GM12875 (cell line): ENCODE results near the gene PTP4A2.

Experiments used
- H3K4me3 ChIP-seq: one replicate; pipeline ENCODE4 v1.5.1; 2011; ENCODE audit warnings: low read depth, low read length, control low read depth
- CTCF ChIP-seq: IDR thresholded peaks from 2 replicates; pipeline ENCODE4 v1.5.1; 2011; ENCODE audit warnings: low read depth, mild to moderate bottlenecking, control low read depth, inconsistent platforms, low read length, moderate library complexity, borderline replicate concordance; ENCODE audit not compliant: insufficient read depth

PTP4A2 gene

DNA sequence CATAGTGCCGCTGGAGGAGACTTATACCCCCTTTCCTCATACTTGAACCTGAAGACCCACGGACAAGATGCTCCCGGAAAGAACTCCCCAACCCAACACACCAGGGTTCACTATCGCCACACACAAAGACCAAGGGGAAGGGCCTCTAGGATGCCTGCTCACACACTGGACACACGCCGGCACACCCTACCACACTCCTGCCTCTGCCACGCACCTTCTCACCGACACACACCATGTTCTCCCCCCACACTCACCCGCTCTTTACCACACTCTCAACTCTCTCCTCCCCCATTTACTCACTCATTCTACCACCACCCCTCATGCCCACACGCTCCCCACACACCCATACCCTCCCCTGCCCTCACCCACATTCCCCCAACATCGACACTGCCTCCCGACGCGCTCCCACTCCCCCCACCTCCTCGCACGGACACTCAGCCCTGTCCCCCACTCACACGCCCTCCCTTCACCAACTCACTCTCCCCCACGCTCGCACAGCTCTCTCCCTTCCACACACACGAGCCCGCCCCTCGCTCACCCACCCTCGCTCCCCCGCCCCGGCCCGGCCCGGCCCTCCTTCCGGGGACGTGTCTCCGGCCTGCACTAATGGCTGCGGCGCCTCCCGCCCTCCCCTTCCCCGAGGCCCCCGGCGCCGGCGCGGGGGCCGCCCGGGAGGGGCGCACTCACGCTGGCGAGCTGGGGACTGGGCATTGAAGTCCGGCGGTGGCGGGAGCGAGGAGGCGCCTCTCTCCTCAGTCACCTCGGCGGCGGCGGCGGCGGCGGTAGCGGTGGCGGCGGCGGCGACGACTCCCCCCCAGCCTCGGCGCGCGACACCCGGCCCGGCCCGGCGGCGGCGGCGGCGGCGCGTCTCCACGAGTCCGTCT, 626 bp downstream of the PTP4A2 start:
- no peak for TF ChIP-seq CTCF

DNA sequence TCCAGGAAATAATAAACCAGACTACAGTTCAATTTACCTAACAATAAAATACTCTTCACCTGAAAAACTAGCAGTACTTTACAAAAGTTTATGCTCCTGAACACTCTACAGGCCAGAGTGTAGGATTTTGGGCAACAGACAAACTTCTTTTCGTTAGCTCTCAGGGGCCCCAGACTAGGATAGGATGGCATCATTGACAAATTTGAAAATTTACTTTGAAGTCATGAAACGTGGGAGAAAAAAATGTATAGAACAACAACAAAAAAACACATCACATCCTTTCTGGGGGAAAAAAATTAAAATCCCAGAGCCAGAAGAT, 1.2 kb downstream of the PTP4A2 start:
- no peak for TF ChIP-seq CTCF
- H3K4me3 ChIP-seq: peak overlapping the region; percentile 94

More for the DNA sequence above, 626 bp downstream of the PTP4A2 start:
- H3K4me3 ChIP-seq: peak overlapping the region; percentile 94

- H3K4me3 ChIP-seq: peak overlapping the region; percentile 94
- no peak for TF ChIP-seq CTCF
Observed at GRCh38 chr1:31936278-31936980, 1.7 kb downstream of the PTP4A2 start.

- peak overlapping the region; percentile 94 for H3K4me3 ChIP-seq
- no peak for TF ChIP-seq CTCF
Observed at GRCh38 chr1:31934706-31935629, 3.2 kb downstream of the PTP4A2 start.

- TF ChIP-seq CTCF: no peak
- H3K4me3 ChIP-seq: peak overlapping the region; percentile 28
Observed at GRCh38 chr1:31932491-31933316, 5.5 kb downstream of the PTP4A2 start.

DNA sequence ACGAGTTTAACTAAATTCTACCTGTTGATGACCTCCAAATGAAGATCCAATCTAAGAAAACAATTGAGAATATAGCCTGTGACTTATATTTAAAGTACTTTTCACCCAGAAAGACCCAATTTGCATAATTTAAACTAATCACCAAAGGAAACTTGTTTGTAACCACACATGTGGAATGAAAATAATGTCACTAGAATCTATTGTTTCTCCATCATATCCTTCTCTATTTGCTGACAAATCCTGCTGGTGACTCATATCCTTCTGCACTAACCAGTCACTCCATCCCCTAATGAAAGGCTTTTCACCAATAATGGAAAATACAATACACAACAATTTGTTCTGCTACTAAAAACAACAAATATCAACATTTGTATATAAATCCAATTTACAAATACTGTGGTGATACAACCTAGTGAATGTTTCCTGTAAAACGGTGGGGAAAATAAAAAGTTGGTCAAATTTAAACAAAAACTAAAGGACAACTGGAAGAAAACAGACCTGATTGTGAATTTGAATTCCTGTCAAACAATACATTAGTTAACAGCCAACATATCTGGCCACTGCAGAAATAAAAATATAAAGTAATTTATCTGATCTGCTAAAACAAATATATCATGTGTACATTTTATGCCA, 6.5 kb downstream of the PTP4A2 start:
- peak overlapping the region; percentile 26 for H3K4me3 ChIP-seq
- no peak for TF ChIP-seq CTCF
